ENCODE data around the gene POFUT2. TPM values are rescaled to one million over a fixed set of nuclear protein-coding genes. Genes with fewer than 3 reads are reported as not detected.

The POFUT2 gene
- total RNA-seq, 1 donor from 2014 or later, result 62.5 TPM

GRCh38 chr21:45327441-45328197 is 39.9 kb upstream of the POFUT2 start:
- DNase-seq (ENCODE audit: low spot score in 2 of 2, unreplicated experiment in 2 of 2), result no peak
- TF ChIP-seq CTCF (IDR thresholded peaks at IDR 0.05; ENCODE audit: unreplicated experiment), result no peak
- Mint-ChIP-seq H3K9me3 (no peaks in the 10 kb centered on the region), H3K27me3 (ENCODE audit: low read depth) (no peaks in the 10 kb centered on the region), H3K27ac (no peak overlapping the region), H3K4me1 (peaks cover 31% of the 10 kb centered on the region), H3K36me3 (no peaks in the 10 kb centered on the region), H3K4me3 (no peak overlapping the region)

GRCh38 chr21:45326891-45327440 is 39.3 kb upstream of the POFUT2 start:
- Mint-ChIP-seq H3K4me1 (peaks cover 27% of the 10 kb centered on the region), H3K27me3 (ENCODE audit: low read depth) (no peaks in the 10 kb centered on the region), H3K36me3 (no peaks in the 10 kb centered on the region), H3K4me3 (no peak overlapping the region), H3K27ac (no peak overlapping the region), H3K9me3 (no peaks in the 10 kb centered on the region)
- TF ChIP-seq CTCF (IDR thresholded peaks at IDR 0.05; ENCODE audit: unreplicated experiment), result no peak
- DNase-seq (ENCODE audit: low spot score in 2 of 2, unreplicated experiment in 2 of 2), result no peak

GRCh38 chr21:45326169-45326851 is 38.6 kb upstream of the POFUT2 start:
- DNase-seq (ENCODE audit: low spot score in 2 of 2, unreplicated experiment in 2 of 2), result no peak
- Mint-ChIP-seq H3K9me3 (no peaks in the 10 kb centered on the region), H3K4me3 (no peak overlapping the region), H3K27me3 (ENCODE audit: low read depth) (no peaks in the 10 kb centered on the region), H3K27ac (no peak overlapping the region), H3K36me3 (no peaks in the 10 kb centered on the region), H3K4me1 (peaks cover 22% of the 10 kb centered on the region)
- no peak for TF ChIP-seq CTCF (IDR thresholded peaks at IDR 0.05; ENCODE audit: unreplicated experiment)

GRCh38 chr21:45325206-45326168 is 37.8 kb upstream of the POFUT2 start:
- no peak overlapping the region for H3K4me3 Mint-ChIP-seq
- TF ChIP-seq CTCF (IDR thresholded peaks at IDR 0.05; ENCODE audit: unreplicated experiment), result no peak
- H3K36me3 Mint-ChIP-seq, result no peaks in the 10 kb centered on the region
- no peak for DNase-seq (ENCODE audit: low spot score in 2 of 2, unreplicated experiment in 2 of 2)
- no peak overlapping the region for H3K27ac Mint-ChIP-seq
- H3K9me3 Mint-ChIP-seq, result no peaks in the 10 kb centered on the region
- H3K4me1 Mint-ChIP-seq, result peaks cover 19% of the 10 kb centered on the region
- no peaks in the 10 kb centered on the region for H3K27me3 Mint-ChIP-seq (ENCODE audit: low read depth)

GRCh38 chr21:45324489-45325205 is 37.0 kb upstream of the POFUT2 start:
- no peak overlapping the region for H3K27ac Mint-ChIP-seq
- H3K4me3 Mint-ChIP-seq, result no peak overlapping the region
- no peaks in the 10 kb centered on the region for H3K36me3 Mint-ChIP-seq
- TF ChIP-seq CTCF (IDR thresholded peaks at IDR 0.05; ENCODE audit: unreplicated experiment), result no peak
- no peaks in the 10 kb centered on the region for H3K27me3 Mint-ChIP-seq (ENCODE audit: low read depth)
- DNase-seq (ENCODE audit: low spot score in 2 of 2, unreplicated experiment in 2 of 2), result no peak
- H3K9me3 Mint-ChIP-seq, result no peaks in the 10 kb centered on the region
- peaks cover 13% of the 10 kb centered on the region for H3K4me1 Mint-ChIP-seq
